Common myeloid progenitor, CD34-positive (primary cell): ENCODE measurements around the gene KLHL29. TPM values are rescaled to one million over a fixed set of nuclear protein-coding genes. Genes with fewer than 3 reads are reported as not detected.

Experiments
- CTCF ChIA-PET: fragments of 350-600 bp; sonication (Branson Sonifier 250); formaldehyde crosslinking; loops from one replicate; lab custom pipeline; 2021; ENCODE audit warnings: antibody characterized with exemption; lab: Charles Lee
- POLR2A ChIA-PET: fragments of 350-600 bp; sonication (Branson Sonifier 250); formaldehyde crosslinking; loops from one replicate; lab custom pipeline; 2021; ENCODE audit warnings: antibody characterized with exemption; lab: Charles Lee
- DNase-seq, 3 donors: peaks; one replicate each; pipeline versions ENCODE4 v3.0.0 to v3.0.0-alpha.2; 2013
- H3K27ac ChIP-seq, 2 experiments: 1 replicate in 1 of 2; 2 replicates in 1 of 2; pipeline ENCODE4 v1.7.0; 2013; ENCODE audit warnings: inconsistent platforms in 2 of 2, low read length in 2 of 2, mild to moderate bottlenecking in 2 of 2, low read depth in 1 of 2, moderate library complexity in 1 of 2; ENCODE audit not compliant: severe bottlenecking in 2 of 2, insufficient read depth in 1 of 2, poor library complexity in 1 of 2
- H3K27me3 ChIP-seq, 5 experiments: replicated peaks in 2 of 5; 1 replicate in 3 of 5; 2 replicates in 2 of 5; pipeline versions ENCODE4 v1.6.1 to v1.7.0; 2013; ENCODE audit warnings: low read length in 4 of 5, mild to moderate bottlenecking in 2 of 5, moderate library complexity in 2 of 5, inconsistent platforms in 1 of 5; ENCODE audit not compliant: insufficient read depth in 5 of 5, control insufficient read depth in 4 of 5
- H3K36me3 ChIP-seq, 4 experiments: 1 replicate in 2 of 4; 2 replicates in 2 of 4; pipeline versions ENCODE4 v1.6.1 to v1.7.0; 2013; ENCODE audit warnings: low read length in 3 of 4, control low read depth in 1 of 4, mild to moderate bottlenecking in 1 of 4; ENCODE audit not compliant: control insufficient read depth in 4 of 4, insufficient read depth in 4 of 4
- H3K4me1 ChIP-seq, 4 experiments: 1 replicate in 3 of 4; 2 replicates in 1 of 4; pipeline versions ENCODE4 v1.6.1 to v1.7.1; 2013; ENCODE audit warnings: low read length in 3 of 4, mild to moderate bottlenecking in 3 of 4, control low read depth in 1 of 4, inconsistent platforms in 1 of 4, moderate library complexity in 1 of 4; ENCODE audit not compliant: control insufficient read depth in 4 of 4, insufficient read depth in 4 of 4; ENCODE audit errors: control extremely low read depth in 1 of 4
- H3K4me3 ChIP-seq, 7 experiments: 1 replicate in 4 of 7; 2 replicates in 3 of 7; pipeline versions ENCODE4 v1.5.1 to v1.7.0; 2013; ENCODE audit warnings: mild to moderate bottlenecking in 7 of 7, low read length in 6 of 7, moderate library complexity in 6 of 7, inconsistent platforms in 2 of 7, low read depth in 2 of 7, control low read depth in 1 of 7; ENCODE audit not compliant: insufficient read depth in 4 of 7, control insufficient read depth in 1 of 7; ENCODE audit errors: extremely low read depth in 1 of 7
- H3K9me3 ChIP-seq, 5 experiments: 1 replicate in 4 of 5; 2 replicates in 1 of 5; pipeline versions ENCODE4 v1.6.1 to v1.7.1; 2013; ENCODE audit warnings: low read length in 4 of 5, mild to moderate bottlenecking in 2 of 5, inconsistent platforms in 1 of 5, low read depth in 1 of 5, moderate library complexity in 1 of 5; ENCODE audit not compliant: control insufficient read depth in 4 of 5, insufficient read depth in 2 of 5; ENCODE audit errors: control extremely low read depth in 1 of 5
- WGBS: methylation state at CpG from one replicate; pipeline ENCODE4 v1.1.5; 2013; ENCODE audit not compliant: insufficient coverage; 5-methylcytosine and 5-hydroxymethylcytosine counted together
- polyA plus RNA-seq: library from polyadenylated mRNA; unstranded; fragments of 120-200 nt; gene quantifications from one replicate; pipeline ENCODE4 v1.2.1, GENCODE V29; 2013

KLHL29 gene
- 0.07 TPM for polyA plus RNA-seq

DNA sequence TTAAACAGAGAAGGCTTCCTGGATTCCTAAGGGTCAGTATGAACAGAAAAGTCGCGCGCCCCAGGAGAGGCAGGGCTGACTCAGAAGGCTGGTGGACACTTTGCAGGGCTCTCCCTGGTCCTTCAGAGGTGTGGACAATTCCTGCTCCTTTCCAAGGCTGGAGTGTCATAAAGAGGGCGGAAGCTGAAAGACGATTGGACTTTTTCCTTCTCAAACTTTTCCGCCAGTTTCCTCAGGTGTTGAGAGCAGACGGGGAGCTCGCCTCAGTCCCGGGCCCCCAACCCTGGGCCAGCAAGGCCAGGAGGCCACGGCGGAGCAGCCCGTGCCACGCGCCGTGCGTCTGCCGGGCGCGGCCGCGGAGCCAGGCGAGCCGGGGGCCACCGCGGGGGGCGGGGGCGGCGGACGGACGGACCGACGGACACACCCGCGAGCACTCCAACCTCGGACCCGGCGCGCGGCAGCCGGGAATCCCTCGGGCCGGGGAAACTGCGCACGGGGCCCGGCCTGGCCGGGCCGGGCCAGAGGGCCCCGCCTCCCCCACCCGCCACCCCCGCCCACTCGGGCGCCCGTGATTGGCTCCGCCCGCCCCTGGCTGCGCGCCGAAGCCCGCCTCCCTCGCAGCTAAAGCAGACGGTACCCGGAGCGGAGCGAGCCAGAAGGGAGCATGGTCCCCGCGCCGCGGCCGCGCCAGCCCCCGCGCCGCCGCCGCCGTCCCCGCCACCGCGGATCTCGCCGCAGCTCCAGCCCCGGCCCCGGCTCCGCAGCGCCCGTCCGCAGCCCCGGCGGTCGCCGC is at the start of gene KLHL29:
Gene KLHL29, plus strand, starts transcription at position 629 of the 793 bp plus-strand sequence. CDS start 177,018 bp downstream, outside the sequence.
- Histone ChIP-seq H3K27me3 (peaks cover 17 to 83% (median 50%) of the 10 kb centered on the region in 5 experiments), H3K9me3 (peaks cover 0 to 2% (median 0%) of the 10 kb centered on the region in 5 experiments), H3K4me1 (peaks cover 0 to 37% (median 15%) of the 10 kb centered on the region in 4 experiments), H3K27ac (no peak within 1 kb of the TSS), H3K36me3 (no peaks in the 10 kb centered on the region), H3K4me3 (peak within 1 kb of the TSS in 4 of 7 experiments; percentile 34 to 60 (median 55))
- CTCF ChIA-PET, result interaction anchor here (1.1 kb wide), 1 partner anchor 33 kb away, joined by 3 read pairs; no protein-coding TSS in a partner anchor
- POLR2A ChIA-PET, result no interaction called here
- DNase-seq, result peak in 2 of 3 donors; percentile 53
- WGBS, result 10% methylated on average over 66 of the region's 91 CpGs

GRCh38 chr2:23335550-23335949 is 49.4 kb upstream of the KLHL29 start:
- CTCF ChIA-PET, result interaction anchor here (1.4 to 2.0 kb wide), 2 partner anchors 16 to 18 kb away, joined by 4 read pairs; no protein-coding TSS in a partner anchor
- Histone ChIP-seq H3K9me3 (no peaks in the 10 kb centered on the region), H3K36me3 (no peaks in the 10 kb centered on the region), H3K4me3 (no peak overlapping the region), H3K4me1 (peaks cover 0 to 11% (median 3%) of the 10 kb centered on the region in 4 experiments), H3K27me3 (peaks cover 0 to 13% (median 6%) of the 10 kb centered on the region in 5 experiments), H3K27ac (no peak overlapping the region)
- 100% methylated on average over 2 of the region's 2 CpGs for WGBS
- POLR2A ChIA-PET, result no interaction called here
- DNase-seq, result no peak

GRCh38 chr2:23342075-23342474 is 42.9 kb upstream of the KLHL29 start:
- Histone ChIP-seq H3K4me3 (no peak overlapping the region), H3K36me3 (no peaks in the 10 kb centered on the region), H3K27ac (no peak overlapping the region), H3K27me3 (peaks cover 0 to 19% (median 4%) of the 10 kb centered on the region in 5 experiments), H3K4me1 (no peaks in the 10 kb centered on the region), H3K9me3 (peaks cover 0 to 6% (median 3%) of the 10 kb centered on the region in 5 experiments)
- ChIA-PET POLR2A (no interaction called here), CTCF (no interaction called here)
- no peak for DNase-seq
- WGBS, result 80% methylated on average over 1 of the region's 3 CpGs

- Histone ChIP-seq H3K27me3 (peaks cover 0 to 22% (median 4%) of the 10 kb centered on the region in 5 experiments), H3K9me3 (peaks cover 0 to 4% (median 0%) of the 10 kb centered on the region in 5 experiments), H3K4me1 (peaks cover 0 to 2% (median 0%) of the 10 kb centered on the region in 4 experiments), H3K27ac (no peak overlapping the region), H3K36me3 (no peaks in the 10 kb centered on the region), H3K4me3 (no peak overlapping the region)
- WGBS, result 86% methylated on average over 4 of the region's 4 CpGs
- ChIA-PET POLR2A (no interaction called here), CTCF (interaction anchor here (0.9 kb wide), 1 partner anchor 41 kb away, joined by 3 read pairs; no protein-coding TSS in a partner anchor)
- no peak for DNase-seq
Observed at GRCh38 chr2:23346029-23346428, 39.0 kb upstream of the KLHL29 start.

GRCh38 chr2:23346781-23347180 is 38.2 kb upstream of the KLHL29 start:
- H3K4me1 ChIP-seq, result peaks cover 0 to 9% (median 3%) of the 10 kb centered on the region in 4 experiments
- CTCF ChIA-PET, result interaction anchor here (0.9 kb wide), 1 partner anchor 41 kb away, joined by 3 read pairs; no protein-coding TSS in a partner anchor
- peaks cover 0 to 24% (median 5%) of the 10 kb centered on the region in 5 experiments for H3K27me3 ChIP-seq
- no peak overlapping the region for H3K4me3 ChIP-seq
- POLR2A ChIA-PET, result no interaction called here
- WGBS, result 88% methylated on average over 8 of the region's 8 CpGs
- DNase-seq, result no peak
- H3K27ac ChIP-seq, result no peak overlapping the region
- H3K36me3 ChIP-seq, result no peaks in the 10 kb centered on the region
- peaks cover 0 to under 1% (median 0%) of the 10 kb centered on the region in 5 experiments for H3K9me3 ChIP-seq

GRCh38 chr2:23347471-23348092 is 37.4 kb upstream of the KLHL29 start:
- ChIA-PET POLR2A (no interaction called here), CTCF (no interaction called here)
- Histone ChIP-seq H3K4me3 (no peak overlapping the region), H3K4me1 (peaks cover 0 to 10% (median 4%) of the 10 kb centered on the region in 4 experiments), H3K27me3 (peaks cover 0 to 32% (median 7%) of the 10 kb centered on the region in 5 experiments), H3K9me3 (no peaks in the 10 kb centered on the region), H3K36me3 (no peaks in the 10 kb centered on the region), H3K27ac (no peak overlapping the region)
- DNase-seq, result no peak
- 96% methylated on average over 18 of the region's 18 CpGs for WGBS
